ENCODE results near the gene MORN1.
"Not testable (repeated sequence)": the region's sequence is repeated elsewhere in the genome, so short reads cannot be mapped to it uniquely, and the experiment has no call there.

Gene MORN1

GRCh38 chr1:2302292-2302925 lies 88.9 kb downstream of the MORN1 start:
- DNase-seq, result no peak

- DNase-seq, result no peak
Measured at GRCh38 chr1:2301607-2302291, 89.6 kb downstream of the MORN1 start.

- no peak for DNase-seq
Measured at GRCh38 chr1:2300851-2301606, 90.3 kb downstream of the MORN1 start.

GRCh38 chr1:2300004-2300771 lies 91.2 kb downstream of the MORN1 start:
- DNase-seq, result no peak

DNA sequence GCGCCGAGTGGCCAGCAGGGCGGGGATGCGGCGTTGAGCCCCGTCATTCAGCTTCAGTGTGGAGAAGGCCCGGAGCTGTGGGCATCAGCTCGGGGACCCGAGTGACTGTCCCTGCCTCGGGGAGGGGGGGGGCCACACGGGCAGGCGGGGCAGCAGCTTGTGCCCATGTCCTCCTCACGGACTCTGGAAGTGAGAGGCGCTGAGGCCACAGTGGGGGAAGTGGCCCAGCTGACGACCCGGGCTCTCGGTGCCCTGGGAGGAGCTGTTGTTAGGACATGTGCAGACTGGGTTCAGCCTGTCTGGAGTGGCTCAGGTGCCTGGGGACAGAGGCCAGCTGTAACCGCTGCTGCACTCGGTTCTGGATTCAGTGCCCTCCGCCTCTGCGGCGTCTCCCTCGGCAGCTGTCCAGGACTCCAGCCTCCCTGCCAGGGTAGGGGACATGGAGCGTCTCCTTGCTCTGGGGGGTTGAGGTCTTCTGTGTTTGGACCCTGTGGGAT lies 92.2 kb downstream of the MORN1 start:
- no peak for DNase-seq

DNA sequence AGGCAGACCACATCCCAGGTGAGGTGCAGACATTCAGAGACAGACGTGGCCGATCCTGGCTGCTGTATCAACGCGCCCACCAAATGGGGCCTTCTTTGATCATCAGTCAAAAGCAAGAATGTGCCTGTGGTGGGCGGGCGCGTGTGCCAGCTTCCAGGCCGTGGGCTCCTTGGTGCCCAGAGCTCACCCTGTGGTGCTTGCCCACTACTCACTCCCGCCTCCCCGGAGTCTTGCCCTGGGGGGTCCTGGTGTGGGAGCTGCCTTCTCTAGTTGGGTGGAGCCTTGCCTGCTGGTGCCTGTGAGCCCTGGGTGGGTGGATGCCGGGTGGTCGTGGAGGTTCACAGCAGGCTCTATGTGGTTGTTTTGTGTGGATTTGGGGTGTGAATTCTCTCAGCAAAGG lies 92.7 kb downstream of the MORN1 start:
- no peak for DNase-seq

DNA sequence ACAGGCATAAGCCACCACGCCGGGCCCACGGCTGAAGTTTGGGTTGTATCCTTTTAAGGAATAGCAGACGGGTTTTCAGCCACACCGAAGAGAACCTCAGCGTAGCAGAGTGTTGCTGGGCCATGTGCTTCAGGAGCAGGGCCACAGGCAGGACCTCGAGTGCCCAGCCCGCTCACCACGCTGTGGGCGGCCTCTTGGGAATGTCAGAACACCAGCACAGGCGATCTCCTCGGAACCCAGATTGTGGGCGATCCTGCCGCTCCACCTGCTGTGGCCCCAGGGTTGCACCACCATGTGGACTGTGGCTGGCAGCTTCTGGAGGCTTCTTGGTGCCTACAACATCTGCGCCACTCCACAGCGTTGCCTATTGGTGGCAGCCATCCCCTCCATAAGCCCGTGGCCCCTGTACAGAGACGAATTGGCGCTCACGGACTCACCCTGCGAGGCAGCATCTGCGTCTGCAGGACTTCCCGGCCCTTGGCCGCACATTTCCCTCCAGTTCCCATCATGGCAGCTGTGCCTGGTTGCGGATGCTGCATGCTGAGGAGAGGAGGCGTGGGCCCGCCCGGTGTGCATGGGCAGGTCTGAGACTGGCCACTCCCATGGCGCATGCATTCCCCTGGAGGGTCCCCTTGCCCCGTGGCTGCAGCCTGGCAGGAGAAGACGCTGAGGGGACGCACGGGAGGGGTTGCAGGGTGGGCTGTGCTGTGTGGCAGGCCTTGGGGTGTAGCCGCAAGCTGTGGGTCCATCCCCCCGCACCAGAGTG lies 93.9 kb downstream of the MORN1 start:
- no peak for DNase-seq

- DNase-seq, result no peak
Measured at GRCh38 chr1:2296614-2297013, 94.7 kb downstream of the MORN1 start.

GRCh38 chr1:2296211-2296610 lies 95.1 kb downstream of the MORN1 start:
- not testable (repeated sequence) for DNase-seq

- no peak for DNase-seq
Measured at GRCh38 chr1:2295526-2295925, 95.8 kb downstream of the MORN1 start.

- DNase-seq, result no peak
Measured at GRCh38 chr1:2294725-2295078, 96.7 kb downstream of the MORN1 start.

DNA sequence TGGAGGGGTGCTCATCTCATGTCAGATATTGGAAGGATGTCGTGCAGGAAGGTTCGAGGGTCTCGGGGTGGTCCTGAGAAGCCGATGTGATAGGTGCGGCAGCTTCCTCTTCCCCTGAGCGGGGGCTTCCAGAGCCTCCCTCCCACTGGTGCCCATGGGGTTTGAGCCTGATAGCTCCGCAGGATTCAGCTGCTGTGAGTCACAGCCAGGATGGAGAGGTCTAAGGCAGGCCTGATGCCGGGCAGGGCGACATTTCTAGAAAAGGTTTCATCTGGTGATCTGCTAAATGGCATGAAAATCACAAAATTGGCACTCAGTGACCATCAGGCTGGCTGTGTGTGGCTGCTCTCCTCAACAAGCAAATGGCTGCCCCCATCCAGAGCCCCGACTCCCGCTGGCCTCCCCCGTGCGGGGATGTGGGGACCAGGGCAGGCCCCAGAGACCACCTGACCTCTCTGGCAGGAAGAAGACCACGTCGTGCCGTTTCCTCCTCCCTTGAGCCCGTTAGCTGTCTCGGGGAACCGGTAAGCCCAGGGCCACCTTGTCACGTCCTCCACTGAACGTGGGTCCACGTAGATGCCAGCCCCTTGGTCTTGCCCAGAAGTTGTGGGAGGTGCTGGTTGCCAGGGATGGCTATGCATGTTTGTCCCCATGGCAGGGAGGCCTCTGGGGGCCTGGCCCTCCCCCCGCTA lies 97.2 kb downstream of the MORN1 start:
- no peak for DNase-seq

- DNase-seq, result no peak
Measured at GRCh38 chr1:2292725-2293450, 98.5 kb downstream of the MORN1 start.

DNA sequence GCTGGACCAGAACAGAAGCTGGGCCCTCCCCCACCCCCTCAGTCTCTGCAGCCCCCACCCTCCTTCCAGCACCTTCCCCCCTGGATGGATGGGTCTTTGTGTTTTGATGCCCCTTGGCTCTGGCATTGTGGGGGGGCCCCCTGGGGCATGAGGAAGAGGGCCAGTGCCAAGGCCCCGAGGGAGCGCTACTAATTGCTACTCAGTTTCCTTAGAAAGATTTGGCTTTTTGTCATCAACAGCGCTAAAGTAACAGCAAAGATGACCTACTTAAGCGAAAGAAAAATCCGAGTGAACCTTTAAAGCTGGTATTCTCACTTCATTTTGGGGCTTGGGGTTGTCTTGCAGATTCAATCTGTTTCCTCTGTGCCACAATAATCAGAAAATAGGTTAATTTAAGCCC lies 99.8 kb downstream of the MORN1 start:
- DNase-seq, result no peak

DNA sequence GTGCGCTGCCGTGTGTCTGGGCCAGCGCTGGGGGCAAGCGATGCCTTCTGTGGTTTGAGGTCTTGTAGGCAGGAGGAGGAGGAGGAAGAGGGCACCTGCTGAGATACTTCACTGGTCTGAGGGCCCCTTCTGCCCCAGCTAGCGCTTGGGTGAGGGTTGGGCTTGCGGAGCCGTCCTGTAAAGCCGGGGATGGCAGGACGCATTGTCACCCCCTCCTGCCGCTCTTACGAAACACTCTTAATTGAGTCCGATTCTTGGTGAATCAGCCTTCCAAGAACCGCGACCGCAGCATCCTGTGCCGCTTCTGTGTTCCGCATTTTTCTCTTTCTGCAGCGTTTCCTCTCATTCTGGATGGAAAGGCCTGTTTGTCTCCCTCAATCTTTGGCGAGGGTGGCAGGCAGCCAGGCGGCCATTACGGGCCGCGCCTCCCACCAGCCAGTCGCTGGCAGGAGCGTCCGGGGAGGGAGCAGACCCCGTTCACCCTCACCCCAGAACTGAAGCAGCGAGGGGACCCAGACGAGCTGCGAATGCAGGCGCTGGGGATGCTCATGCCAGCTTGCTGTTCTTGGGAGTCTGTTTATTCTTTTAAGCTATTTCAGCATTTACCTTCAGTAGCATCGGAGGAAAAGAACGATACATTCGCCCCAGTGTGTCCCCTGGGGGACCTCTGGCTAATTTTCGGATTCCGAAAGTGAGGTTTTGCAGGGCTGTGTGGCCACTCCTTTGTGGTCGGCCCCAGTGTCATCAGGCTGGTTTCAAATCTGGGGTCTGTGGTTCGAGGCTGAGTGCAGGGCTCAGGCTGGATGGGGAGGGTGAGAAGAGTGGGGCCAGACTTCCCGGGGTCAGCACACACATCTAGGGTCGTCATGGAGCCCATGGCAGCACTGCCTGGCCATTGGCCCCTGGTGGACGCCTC lies 100.5 kb downstream of the MORN1 start:
- no peak for DNase-seq

- DNase-seq, result no peak
Measured at GRCh38 chr1:2290171-2290578, 101.2 kb downstream of the MORN1 start.

DNA sequence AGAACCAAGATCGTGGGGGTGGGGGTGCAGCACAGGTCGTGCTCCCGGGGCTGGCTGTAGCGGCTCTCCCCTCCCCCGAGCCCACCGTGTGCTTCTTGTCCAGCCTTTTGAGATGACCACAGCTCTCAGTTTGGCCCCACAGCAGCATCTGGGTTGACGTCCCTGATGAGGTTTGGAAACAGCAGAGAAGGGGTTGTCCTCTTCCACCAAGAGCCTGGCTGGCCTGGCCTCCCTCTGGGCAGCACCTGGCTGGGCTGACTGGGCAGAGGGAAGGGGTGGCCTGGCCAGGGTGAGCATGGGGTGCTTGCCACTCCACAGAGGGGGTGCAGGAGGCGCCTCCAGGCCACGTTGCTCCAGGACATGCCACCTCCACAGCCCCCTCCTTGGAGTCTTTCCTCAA lies 101.7 kb downstream of the MORN1 start:
- DNase-seq, result no peak

GRCh38 chr1:2288816-2289536 lies 102.4 kb downstream of the MORN1 start:
- no peak for DNase-seq

DNA sequence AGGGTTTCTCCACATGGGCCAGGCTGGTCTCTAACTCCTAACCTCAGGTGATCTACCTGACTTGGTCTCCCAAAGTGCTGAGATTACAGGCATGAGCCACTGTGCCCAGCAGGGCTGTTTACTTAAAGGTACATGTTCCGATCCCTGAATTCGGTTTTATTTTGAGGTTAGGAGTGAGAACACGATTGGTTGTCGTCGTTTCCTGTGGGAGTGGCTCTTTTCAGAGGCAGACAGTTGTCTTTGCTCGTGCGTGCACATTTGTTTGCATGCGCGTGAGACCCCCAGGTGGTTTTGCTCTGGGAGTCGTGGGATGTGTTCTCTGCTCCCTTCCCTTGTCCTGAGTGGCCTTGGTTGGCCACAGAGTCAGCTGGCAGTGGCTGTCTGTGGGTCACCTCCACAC lies 103.0 kb downstream of the MORN1 start:
- DNase-seq, result no peak

Data from NCI-H526 treated with DMSO at 0.1 percent for 48 hours (cell line).